Measurements from ENCODE around the gene ST6GALNAC6. TPM values are rescaled to one million over a fixed set of nuclear protein-coding genes. Genes with fewer than 3 reads are reported as not detected.

The ST6GALNAC6 gene
- total RNA-seq, 1 donor from 2014 or later: 77.0 TPM

- Mint-ChIP-seq H3K27me3 (ENCODE audit: unreplicated experiment) (no peaks in the 10 kb centered on the region), H3K27ac (ENCODE audit: unreplicated experiment) (peak overlapping the region; percentile 76), H3K9me3 (ENCODE audit: unreplicated experiment) (no peaks in the 10 kb centered on the region), H3K4me1 (ENCODE audit: unreplicated experiment) (peaks cover 48% of the 10 kb centered on the region), H3K36me3 (ENCODE audit: unreplicated experiment) (peaks cover 5% of the 10 kb centered on the region), H3K4me3 (ENCODE audit: unreplicated experiment) (no peak overlapping the region)
- no peak for DNase-seq (ENCODE audit: extremely low spot score, unreplicated experiment)
- no peak for TF ChIP-seq CTCF (IDR thresholded peaks at IDR 0.05)
Observed at GRCh38 chr9:127854960-127855359, 44.4 kb downstream of the ST6GALNAC6 start.

DNA sequence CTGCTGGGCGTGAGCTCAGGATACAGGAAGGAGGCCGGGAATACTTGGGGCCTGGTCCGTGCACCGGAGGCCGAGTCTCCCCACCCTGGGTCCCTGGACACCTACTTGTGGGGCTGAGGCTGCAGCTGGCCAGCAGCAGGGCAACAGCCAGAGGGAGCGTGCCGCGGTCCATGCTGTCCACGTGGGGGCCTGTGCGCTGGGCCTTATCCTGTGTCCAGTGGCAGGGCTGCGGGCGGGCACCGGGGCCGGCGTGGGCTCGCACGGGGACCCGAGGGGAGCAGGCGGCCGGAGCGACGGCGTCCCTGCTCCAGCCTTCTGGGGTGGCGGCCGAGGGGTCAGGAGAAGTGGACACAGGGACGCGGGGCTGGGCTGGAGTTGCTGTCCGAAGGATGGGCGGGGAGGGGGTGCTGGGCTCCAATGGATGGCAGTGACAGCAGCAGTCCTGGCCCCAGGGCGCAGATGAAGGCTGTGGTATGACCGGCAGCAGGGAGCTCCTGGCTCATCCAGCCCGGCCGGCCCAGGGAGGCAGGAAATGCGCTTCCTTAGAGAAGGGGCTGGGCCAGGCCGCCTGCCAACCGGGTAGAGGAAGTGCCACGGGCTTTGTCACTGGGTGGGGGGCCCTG is 45.1 kb downstream of the ST6GALNAC6 start, which contains the start of gene ENG:
ENG (minus strand) TSS at position 475 of the 623 bp plus-strand sequence; CDS start at position 172, 303 bp downstream.
- Mint-ChIP-seq H3K27ac (ENCODE audit: unreplicated experiment) (peak within 1 kb of the TSS; percentile 88), H3K36me3 (ENCODE audit: unreplicated experiment) (peaks cover 11% of the 10 kb centered on the region), H3K9me3 (ENCODE audit: unreplicated experiment) (peaks cover 2% of the 10 kb centered on the region)

GRCh38 chr9:127853312-127854183 is 45.9 kb downstream of the ST6GALNAC6 start:
- Mint-ChIP-seq H3K9me3 (ENCODE audit: unreplicated experiment) (peaks cover 4% of the 10 kb centered on the region), H3K27me3 (ENCODE audit: unreplicated experiment) (no peaks in the 10 kb centered on the region), H3K4me3 (ENCODE audit: unreplicated experiment) (peak overlapping the region; percentile 82), H3K27ac (ENCODE audit: unreplicated experiment) (peak overlapping the region; percentile 88), H3K36me3 (ENCODE audit: unreplicated experiment) (peaks cover 17% of the 10 kb centered on the region), H3K4me1 (ENCODE audit: unreplicated experiment) (peaks cover 43% of the 10 kb centered on the region)
- no peak for TF ChIP-seq CTCF (IDR thresholded peaks at IDR 0.05)
- no peak for DNase-seq (ENCODE audit: extremely low spot score, unreplicated experiment)

More for the DNA sequence above, 45.1 kb downstream of the ST6GALNAC6 start, which contains the start of gene ENG:
- DNase-seq (ENCODE audit: extremely low spot score, unreplicated experiment): peak; percentile 90
- Mint-ChIP-seq H3K4me1 (ENCODE audit: unreplicated experiment) (peaks cover 48% of the 10 kb centered on the region), H3K27me3 (ENCODE audit: unreplicated experiment) (no peaks in the 10 kb centered on the region), H3K4me3 (ENCODE audit: unreplicated experiment) (peak within 1 kb of the TSS; percentile 82)
- no peak for TF ChIP-seq CTCF (IDR thresholded peaks at IDR 0.05)

- Mint-ChIP-seq H3K27ac (ENCODE audit: unreplicated experiment) (peak overlapping the region; percentile 88), H3K9me3 (ENCODE audit: unreplicated experiment) (peaks cover 4% of the 10 kb centered on the region), H3K27me3 (ENCODE audit: unreplicated experiment) (no peaks in the 10 kb centered on the region), H3K36me3 (ENCODE audit: unreplicated experiment) (peaks cover 22% of the 10 kb centered on the region), H3K4me3 (ENCODE audit: unreplicated experiment) (peak overlapping the region; percentile 82), H3K4me1 (ENCODE audit: unreplicated experiment) (peaks cover 41% of the 10 kb centered on the region)
- DNase-seq (ENCODE audit: extremely low spot score, unreplicated experiment): no peak
- TF ChIP-seq CTCF (IDR thresholded peaks at IDR 0.05): no peak
Observed at GRCh38 chr9:127852829-127853228, 46.6 kb downstream of the ST6GALNAC6 start.
